Endodermal cell (in vitro differentiated cells): ENCODE measurements around the gene HLA-DQB1. TPM values are rescaled to one million over a fixed set of nuclear protein-coding genes. Genes with fewer than 3 reads are reported as not detected.
"Not testable (repeated sequence)": the region's sequence is repeated elsewhere in the genome, so short reads cannot be mapped to it uniquely, and the experiment has no call there.

ENCODE experiments used
- DNase-seq: peaks from one replicate; pipeline ENCODE4 v3.0.0-alpha.2; 2017
- H3K27ac ChIP-seq: 2 replicates; pipeline ENCODE4 v1.5.1; 2013; ENCODE audit warnings: mild to moderate bottlenecking, low read depth, low read length, moderate library complexity
- H3K27me3 ChIP-seq: 2 replicates; pipeline ENCODE4 v1.6.1; 2013; ENCODE audit warnings: mild to moderate bottlenecking, low read length, moderate library complexity; ENCODE audit not compliant: insufficient read depth, control insufficient read depth, poor library complexity, severe bottlenecking
- H3K36me3 ChIP-seq: 2 replicates; pipeline ENCODE4 v1.7.0; 2013; ENCODE audit warnings: mild to moderate bottlenecking, low read length, moderate library complexity; ENCODE audit not compliant: control insufficient read depth, insufficient read depth
- H3K4me1 ChIP-seq: one replicate; pipeline ENCODE4 v1.7.0; 2013; ENCODE audit warnings: low read length; ENCODE audit not compliant: control insufficient read depth, insufficient read depth
- H3K4me3 ChIP-seq: 2 replicates; pipeline ENCODE4 v1.5.1; 2013; ENCODE audit warnings: mild to moderate bottlenecking, low read length, moderate library complexity
- H3K9ac ChIP-seq: 2 replicates; pipeline ENCODE4 v1.6.1; 2013; ENCODE audit warnings: mild to moderate bottlenecking, low read length, moderate library complexity; ENCODE audit not compliant: poor library complexity, severe bottlenecking; ENCODE audit errors: extremely low read depth
- H3K9me3 ChIP-seq: 2 replicates; pipeline ENCODE4 v1.6.1; 2013; ENCODE audit warnings: mild to moderate bottlenecking, low read length, moderate library complexity; ENCODE audit not compliant: control insufficient read depth
- H3K27ac Mint-ChIP-seq: 2 replicates; pipeline ENCODE4 v1.8.0; 2020; ENCODE audit warnings: mixed read lengths
- H3K27me3 Mint-ChIP-seq: 2 replicates; pipeline ENCODE4 v1.8.0; 2021; ENCODE audit warnings: mild to moderate bottlenecking, mixed read lengths; ENCODE audit not compliant: insufficient read depth
- H3K36me3 Mint-ChIP-seq: 2 replicates; pipeline ENCODE4 v1.8.0; 2020; ENCODE audit warnings: low read depth, mixed read lengths
- H3K4me1 Mint-ChIP-seq: 2 replicates; pipeline ENCODE4 v1.8.0; 2020; ENCODE audit warnings: mixed read lengths
- H3K4me3 Mint-ChIP-seq: 2 replicates; pipeline ENCODE4 v1.8.0; 2020; ENCODE audit warnings: mild to moderate bottlenecking, moderate library complexity, mixed read lengths
- H3K9me3 Mint-ChIP-seq: 2 replicates; pipeline ENCODE4 v1.8.0; 2020; ENCODE audit warnings: mild to moderate bottlenecking, mixed read lengths
- CTCF ChIP-seq: fragments of 200-600 bp; sonication (generic); conservative IDR thresholded peaks from 2 replicates; pipeline ENCODE4 v1.5.0; 2021; ENCODE audit warnings: antibody characterized with exemption, mild to moderate bottlenecking
- WGBS, 2 experiments: methylation state at CpG; one replicate each; pipeline versions ENCODE4 v1.1.5 to v1.1.7; 2013; ENCODE audit warnings: missing lambda C conversion rate in 2 of 2, mixed read lengths in 1 of 2; ENCODE audit not compliant: insufficient coverage in 1 of 2, insufficient read length in 1 of 2; 5-methylcytosine and 5-hydroxymethylcytosine counted together
- total RNA-seq, 2 donors: library from RNA; stranded (reverse); fragmentation: NEBNext Ultra II Directional in 1 of 2; extraction: Animal tissue kit (Norgen Biotek cat#: 25700) in 1 of 2; gene quantifications; 2 replicates in 1 of 2; 3 replicates in 1 of 2; pipeline ENCODE4 v1.2.1, GENCODE V29; 2021

Gene HLA-DQB1
- total RNA-seq, 2 donors from 2014 or later: 2.2 to 11.1 TPM

GRCh38 chr6:32645047-32645703, 21.3 kb downstream of the HLA-DQB1 start:
- H3K4me3 ChIP-seq: no peak overlapping the region
- Mint-ChIP-seq H3K36me3 (no peaks in the 10 kb centered on the region), H3K4me3 (no peak overlapping the region), H3K27ac (no peak overlapping the region), H3K27me3 (no peaks in the 10 kb centered on the region), H3K9me3 (peaks cover 14% of the 10 kb centered on the region), H3K4me1 (no peaks in the 10 kb centered on the region)
- no peak for TF ChIP-seq CTCF
- no peak for DNase-seq
- 84 to 86% methylated on average over 4 to 6 of the region's 6 CpGs for WGBS, 2 experiments
- H3K9me3 ChIP-seq: no peaks in the 10 kb centered on the region
- no peaks in the 10 kb centered on the region for H3K4me1 ChIP-seq
- no peak overlapping the region for H3K9ac ChIP-seq
- H3K36me3 ChIP-seq: no peaks in the 10 kb centered on the region
- no peaks in the 10 kb centered on the region for H3K27me3 ChIP-seq
- H3K27ac ChIP-seq: no peak overlapping the region

- Histone ChIP-seq H3K27me3 (no peaks in the 10 kb centered on the region), H3K9me3 (no peaks in the 10 kb centered on the region), H3K4me1 (no peaks in the 10 kb centered on the region), H3K4me3 (no peak overlapping the region), H3K27ac (no peak overlapping the region), H3K36me3 (no peaks in the 10 kb centered on the region), H3K9ac (no peak overlapping the region)
- no peak overlapping the region for H3K27ac Mint-ChIP-seq
- no peak for TF ChIP-seq CTCF
- H3K36me3 Mint-ChIP-seq: no peaks in the 10 kb centered on the region
- H3K4me1 Mint-ChIP-seq: no peaks in the 10 kb centered on the region
- WGBS, 2 experiments: 57 to 78% methylated on average over 1 to 4 of the region's 4 CpGs
- H3K4me3 Mint-ChIP-seq: no peak overlapping the region
- no peaks in the 10 kb centered on the region for H3K27me3 Mint-ChIP-seq
- H3K9me3 Mint-ChIP-seq: peaks cover 1% of the 10 kb centered on the region
- DNase-seq: no peak
These were observed 22.6 kb downstream of the HLA-DQB1 start for GRCh38 chr6:32643904-32644303.

- no peaks in the 10 kb centered on the region for H3K9me3 Mint-ChIP-seq
- WGBS, 2 experiments: 83 to 92% methylated on average over 1 to 6 of the region's 6 CpGs
- H3K4me1 Mint-ChIP-seq: no peaks in the 10 kb centered on the region
- H3K36me3 Mint-ChIP-seq: no peaks in the 10 kb centered on the region
- peak; percentile 10 for TF ChIP-seq CTCF
- no peak overlapping the region for H3K9ac ChIP-seq
- no peak overlapping the region for H3K4me3 ChIP-seq
- no peak overlapping the region for H3K27ac ChIP-seq
- no peak for DNase-seq
- no peaks in the 10 kb centered on the region for H3K36me3 ChIP-seq
- H3K4me3 Mint-ChIP-seq: no peak overlapping the region
- no peak overlapping the region for H3K27ac Mint-ChIP-seq
- H3K27me3 ChIP-seq: no peaks in the 10 kb centered on the region
- H3K27me3 Mint-ChIP-seq: no peaks in the 10 kb centered on the region
- H3K4me1 ChIP-seq: no peaks in the 10 kb centered on the region
- no peaks in the 10 kb centered on the region for H3K9me3 ChIP-seq
These were observed 23.7 kb downstream of the HLA-DQB1 start for GRCh38 chr6:32642720-32643106.

GRCh38 chr6:32641785-32642719, 24.4 kb downstream of the HLA-DQB1 start:
- H3K9me3 Mint-ChIP-seq, H3K4me3 Mint-ChIP-seq, DNase-seq, H3K27me3 Mint-ChIP-seq, H3K4me1 ChIP-seq, H3K27ac ChIP-seq, H3K36me3 Mint-ChIP-seq, H3K36me3 ChIP-seq, H3K27ac Mint-ChIP-seq, H3K9me3 ChIP-seq, H3K27me3 ChIP-seq, H3K9ac ChIP-seq, H3K4me1 Mint-ChIP-seq, H3K4me3 ChIP-seq: not testable (repeated sequence)
- WGBS, 2 experiments: 69 to 78% methylated on average over 1 of the region's 2 CpGs
